ENCODE data around the gene SLC17A3. TPM values are rescaled to one million over a fixed set of nuclear protein-coding genes. Genes with fewer than 3 reads are reported as not detected.

SLC17A3 gene
- total RNA-seq, 2 donors from 2014 or later = 1.3 to 2.4 TPM

- Mint-ChIP-seq H3K36me3 (ENCODE audit: low read depth) (no peaks in the 10 kb centered on the region), H3K4me3 (no peak overlapping the region), H3K27ac (no peak overlapping the region), H3K27me3 (peaks cover 15% of the 10 kb centered on the region), H3K4me1 (no peaks in the 10 kb centered on the region)
- ATAC-seq (no peak), DNase-seq (no peak)
- no peaks in the 10 kb centered on the region for H3K9me3 ChIP-seq (ENCODE audit: control insufficient read depth, low read length, poor library complexity, severe bottlenecking)
Observed at GRCh38 chr6:25844518-25844917, 29.5 kb downstream of the SLC17A3 start.

GRCh38 chr6:25842526-25842925 lies 31.5 kb downstream of the SLC17A3 start:
- H3K36me3 Mint-ChIP-seq (ENCODE audit: low read depth) = no peaks in the 10 kb centered on the region
- H3K27ac Mint-ChIP-seq = no peak overlapping the region
- ATAC-seq (no peak), DNase-seq (no peak)
- H3K4me1 Mint-ChIP-seq = no peaks in the 10 kb centered on the region
- H3K9me3 ChIP-seq (ENCODE audit: control insufficient read depth, low read length, poor library complexity, severe bottlenecking) = no peaks in the 10 kb centered on the region
- H3K27me3 Mint-ChIP-seq = peaks cover 8% of the 10 kb centered on the region
- H3K4me3 Mint-ChIP-seq = no peak overlapping the region

- ATAC-seq (no peak), DNase-seq (no peak)
- Mint-ChIP-seq H3K4me1 (peaks cover 2% of the 10 kb centered on the region), H3K4me3 (no peak overlapping the region), H3K27ac (no peak overlapping the region), H3K36me3 (ENCODE audit: low read depth) (no peaks in the 10 kb centered on the region), H3K27me3 (peaks cover 28% of the 10 kb centered on the region)
- H3K9me3 ChIP-seq (ENCODE audit: control insufficient read depth, low read length, poor library complexity, severe bottlenecking) = no peaks in the 10 kb centered on the region
Observed at GRCh38 chr6:25835442-25836283, 38.4 kb downstream of the SLC17A3 start.

GRCh38 chr6:25834950-25835349 lies 39.1 kb downstream of the SLC17A3 start:
- Mint-ChIP-seq H3K27me3 (peaks cover 30% of the 10 kb centered on the region), H3K36me3 (ENCODE audit: low read depth) (no peaks in the 10 kb centered on the region), H3K4me3 (no peak overlapping the region), H3K27ac (no peak overlapping the region), H3K4me1 (peaks cover 2% of the 10 kb centered on the region)
- no peak for ATAC-seq
- DNase-seq = no peak
- H3K9me3 ChIP-seq (ENCODE audit: control insufficient read depth, low read length, poor library complexity, severe bottlenecking) = no peaks in the 10 kb centered on the region

GRCh38 chr6:25833136-25833535 lies 40.9 kb downstream of the SLC17A3 start:
- ATAC-seq = no peak
- Mint-ChIP-seq H3K27me3 (peaks cover 28% of the 10 kb centered on the region), H3K36me3 (ENCODE audit: low read depth) (no peaks in the 10 kb centered on the region), H3K27ac (no peak overlapping the region), H3K4me1 (peaks cover 2% of the 10 kb centered on the region), H3K4me3 (no peak overlapping the region)
- no peaks in the 10 kb centered on the region for H3K9me3 ChIP-seq (ENCODE audit: control insufficient read depth, low read length, poor library complexity, severe bottlenecking)
- no peak for DNase-seq

- no peak overlapping the region for H3K27ac Mint-ChIP-seq
- DNase-seq (no peak), ATAC-seq (no peak)
- no peaks in the 10 kb centered on the region for H3K9me3 ChIP-seq (ENCODE audit: control insufficient read depth, low read length, poor library complexity, severe bottlenecking)
- H3K27me3 Mint-ChIP-seq = peaks cover 28% of the 10 kb centered on the region
- peaks cover 2% of the 10 kb centered on the region for H3K4me1 Mint-ChIP-seq
- no peak overlapping the region for H3K4me3 Mint-ChIP-seq
- H3K36me3 Mint-ChIP-seq (ENCODE audit: low read depth) = no peaks in the 10 kb centered on the region
Observed at GRCh38 chr6:25832670-25833069, 41.4 kb downstream of the SLC17A3 start.

- no peak for DNase-seq
- Mint-ChIP-seq H3K36me3 (ENCODE audit: low read depth) (no peaks in the 10 kb centered on the region), H3K4me1 (peaks cover 2% of the 10 kb centered on the region), H3K27ac (no peak overlapping the region), H3K27me3 (peaks cover 28% of the 10 kb centered on the region), H3K4me3 (no peak overlapping the region)
- H3K9me3 ChIP-seq (ENCODE audit: control insufficient read depth, low read length, poor library complexity, severe bottlenecking) = no peaks in the 10 kb centered on the region
- ATAC-seq = no peak
Observed at GRCh38 chr6:25832307-25832662, 41.8 kb downstream of the SLC17A3 start.

- ATAC-seq = no peak
- no peaks in the 10 kb centered on the region for H3K9me3 ChIP-seq (ENCODE audit: control insufficient read depth, low read length, poor library complexity, severe bottlenecking)
- H3K4me3 Mint-ChIP-seq = no peak within 1 kb of the TSS
- H3K36me3 Mint-ChIP-seq (ENCODE audit: low read depth) = no peaks in the 10 kb centered on the region
- DNase-seq = no peak
- peaks cover 28% of the 10 kb centered on the region for H3K27me3 Mint-ChIP-seq
- no peak within 1 kb of the TSS for H3K27ac Mint-ChIP-seq
- peaks cover 2% of the 10 kb centered on the region for H3K4me1 Mint-ChIP-seq
Observed at GRCh38 chr6:25831532-25832306, 42.3 kb downstream of the SLC17A3 start, which contains the start of gene SLC17A1. Gene SLC17A1 (minus strand): TSS chr6:25832052. CDS start chr6:25830557, 1,495 bp downstream.

- ATAC-seq = no peak
- no peaks in the 10 kb centered on the region for H3K9me3 ChIP-seq (ENCODE audit: control insufficient read depth, low read length, poor library complexity, severe bottlenecking)
- Mint-ChIP-seq H3K27ac (no peak overlapping the region), H3K36me3 (ENCODE audit: low read depth) (no peaks in the 10 kb centered on the region), H3K27me3 (peaks cover 28% of the 10 kb centered on the region), H3K4me1 (peaks cover 2% of the 10 kb centered on the region), H3K4me3 (no peak overlapping the region)
- DNase-seq = no peak
Observed at GRCh38 chr6:25830458-25830857, 43.6 kb downstream of the SLC17A3 start.

- Mint-ChIP-seq H3K4me3 (no peak overlapping the region), H3K36me3 (ENCODE audit: low read depth) (no peaks in the 10 kb centered on the region), H3K27me3 (peaks cover 28% of the 10 kb centered on the region), H3K27ac (no peak overlapping the region), H3K4me1 (peaks cover 2% of the 10 kb centered on the region)
- ATAC-seq (no peak), DNase-seq (no peak)
- H3K9me3 ChIP-seq (ENCODE audit: control insufficient read depth, low read length, poor library complexity, severe bottlenecking) = no peaks in the 10 kb centered on the region
Observed at GRCh38 chr6:25829375-25829774, 44.7 kb downstream of the SLC17A3 start.

- no peak for ATAC-seq
- no peak overlapping the region for H3K4me3 Mint-ChIP-seq
Observed at GRCh38 chr6:25821341-25821740, 52.7 kb downstream of the SLC17A3 start.

GRCh38 chr6:25816252-25816651 lies 57.8 kb downstream of the SLC17A3 start:
- DNase-seq (no peak), ATAC-seq (no peak)
- Mint-ChIP-seq H3K27ac (no peak overlapping the region), H3K4me1 (peaks cover 3% of the 10 kb centered on the region), H3K27me3 (peaks cover 15% of the 10 kb centered on the region), H3K4me3 (no peak overlapping the region), H3K36me3 (ENCODE audit: low read depth) (peaks cover 2% of the 10 kb centered on the region)
- no peaks in the 10 kb centered on the region for H3K9me3 ChIP-seq (ENCODE audit: control insufficient read depth, low read length, poor library complexity, severe bottlenecking)

More at GRCh38 chr6:25821341-25821740, 52.7 kb downstream of the SLC17A3 start:
- H3K9me3 ChIP-seq (ENCODE audit: control insufficient read depth, low read length, poor library complexity, severe bottlenecking) = no peaks in the 10 kb centered on the region
- H3K36me3 Mint-ChIP-seq (ENCODE audit: low read depth) = peaks cover 2% of the 10 kb centered on the region
- DNase-seq = no peak
- no peak overlapping the region for H3K27ac Mint-ChIP-seq
- H3K4me1 Mint-ChIP-seq = peaks cover 3% of the 10 kb centered on the region
- H3K27me3 Mint-ChIP-seq = peaks cover 13% of the 10 kb centered on the region

- Mint-ChIP-seq H3K36me3 (ENCODE audit: low read depth) (peaks cover 2% of the 10 kb centered on the region), H3K27me3 (peaks cover 15% of the 10 kb centered on the region), H3K27ac (no peak overlapping the region), H3K4me1 (peaks cover 2% of the 10 kb centered on the region), H3K4me3 (no peak overlapping the region)
- no peaks in the 10 kb centered on the region for H3K9me3 ChIP-seq (ENCODE audit: control insufficient read depth, low read length, poor library complexity, severe bottlenecking)
- no peak for ATAC-seq
- DNase-seq = no peak
Observed at GRCh38 chr6:25815194-25815593, 58.8 kb downstream of the SLC17A3 start.

All from T-helper 17 cell (primary cell).